Naive thymus-derived CD4-positive, alpha-beta T cell (primary cell): Measurements from ENCODE around the gene ATP4A. TPM values are rescaled to one million over a fixed set of nuclear protein-coding genes. Genes with fewer than 3 reads are reported as not detected.
A peak's percentile ranks its signal among the peaks of the same experiment; 100 is the strongest.

Source experiments
- ATAC-seq: fragments of 150-1000 bp; cut with Tn5 transposase; 2 replicates; pipeline ENCODE4 v1.10.0; 2021; ENCODE audit warnings: mild to moderate bottlenecking, moderate library complexity
- CTCF ChIA-PET: fragments of 350-600 bp; sonication (Branson Sonifier 250); formaldehyde crosslinking; loops from one replicate; lab custom pipeline; 2021; ENCODE audit warnings: antibody characterized with exemption; lab: Charles Lee
- POLR2A ChIA-PET: fragments of 350-600 bp; sonication (Branson Sonifier 250); formaldehyde crosslinking; loops from one replicate; lab custom pipeline; 2021; ENCODE audit warnings: antibody characterized with exemption, inconsistent platforms; lab: Charles Lee
- DNase-seq, 9 donors: peaks; one replicate each; pipeline versions ENCODE4 v3.0.0 to v3.0.0-alpha.2; 2020 to 2022; ENCODE audit warnings: mixed read lengths in 1 of 9
- H3K27ac ChIP-seq: one replicate; pipeline ENCODE4 v1.7.0; 2013; ENCODE audit warnings: mild to moderate bottlenecking, low read depth, low read length, moderate library complexity
- H3K27me3 ChIP-seq, 2 donors: one replicate each; pipeline ENCODE4 v1.7.0; 2013; ENCODE audit warnings: low read length in 2 of 2, mild to moderate bottlenecking in 2 of 2, moderate library complexity in 2 of 2; ENCODE audit not compliant: control insufficient read depth in 2 of 2, insufficient read depth in 2 of 2
- H3K36me3 ChIP-seq, 3 experiments: 1 replicate in 2 of 3; 2 replicates in 1 of 3; pipeline ENCODE4 v1.7.0; 2013; ENCODE audit warnings: low read length in 3 of 3, mild to moderate bottlenecking in 3 of 3, moderate library complexity in 1 of 3; ENCODE audit not compliant: insufficient read depth in 3 of 3, control insufficient read depth in 2 of 3
- H3K4me1 ChIP-seq, 2 donors: one replicate each; pipeline ENCODE4 v1.7.0; 2013; ENCODE audit warnings: low read length in 2 of 2, mild to moderate bottlenecking in 2 of 2, moderate library complexity in 1 of 2; ENCODE audit not compliant: control insufficient read depth in 2 of 2, insufficient read depth in 2 of 2
- H3K4me3 ChIP-seq: 2 replicates; pipeline ENCODE4 v1.7.0; 2013; ENCODE audit warnings: mild to moderate bottlenecking, low read length
- H3K9me3 ChIP-seq, 3 experiments: 1 replicate in 2 of 3; 2 replicates in 1 of 3; pipeline ENCODE4 v1.7.0; 2013; ENCODE audit warnings: low read length in 3 of 3; ENCODE audit not compliant: control insufficient read depth in 2 of 3
- H3K27ac Mint-ChIP-seq, 9 donors: one replicate each; pipeline ENCODE4 v1.8.0; 2020 to 2022; ENCODE audit warnings: mixed read lengths in 9 of 9, mild to moderate bottlenecking in 8 of 9, moderate library complexity in 5 of 9, inconsistent platforms in 2 of 9
- H3K27me3 Mint-ChIP-seq, 5 donors: one replicate each; pipeline ENCODE4 v1.8.0; 2021 to 2022; ENCODE audit warnings: mixed read lengths in 5 of 5, mild to moderate bottlenecking in 1 of 5
- H3K36me3 Mint-ChIP-seq, 5 donors: one replicate each; pipeline ENCODE4 v1.8.0; 2020 to 2022; ENCODE audit warnings: mixed read lengths in 5 of 5, mild to moderate bottlenecking in 3 of 5, inconsistent platforms in 1 of 5
- H3K4me1 Mint-ChIP-seq, 7 donors: one replicate each; pipeline ENCODE4 v1.8.0; 2020 to 2022; ENCODE audit warnings: mixed read lengths in 7 of 7, mild to moderate bottlenecking in 3 of 7, inconsistent platforms in 1 of 7
- H3K4me3 Mint-ChIP-seq, 10 donors: one replicate each; pipeline ENCODE4 v1.8.0; 2020 to 2022; ENCODE audit warnings: mild to moderate bottlenecking in 10 of 10, mixed read lengths in 10 of 10, moderate library complexity in 6 of 10, inconsistent platforms in 2 of 10
- H3K9me3 Mint-ChIP-seq, 11 donors: one replicate each; pipeline ENCODE4 v1.8.0; 2020 to 2022; ENCODE audit warnings: mixed read lengths in 11 of 11, mild to moderate bottlenecking in 4 of 11, inconsistent platforms in 1 of 11, moderate library complexity in 1 of 11
- intact Hi-C, 2 donors: fragments of 100-400 bp; cut with micrococcal nuclease; formaldehyde crosslinking; loops; one replicate each; pipeline ENCODE4 v1.15.1; 2023
- polyA plus RNA-seq, 2 donors: library from polyadenylated mRNA; unstranded; fragments of 300-500 nt; fragmentation: Illumina TruSeq; gene quantifications; one replicate each; pipeline ENCODE4 v1.2.3, GENCODE V29; 2021
- total RNA-seq, 6 experiments: library from RNA in 5 of 6; stranded (reverse) in 5 of 6; gene quantifications; 1 replicate in 5 of 6; 2 replicates in 1 of 6; pipeline ENCODE4 v1.2.3 and lab custom pipeline; 2021 to 2026

ATP4A gene
- total and polyA plus RNA-seq, 7 experiments from 2014 or later: not detected

DNA sequence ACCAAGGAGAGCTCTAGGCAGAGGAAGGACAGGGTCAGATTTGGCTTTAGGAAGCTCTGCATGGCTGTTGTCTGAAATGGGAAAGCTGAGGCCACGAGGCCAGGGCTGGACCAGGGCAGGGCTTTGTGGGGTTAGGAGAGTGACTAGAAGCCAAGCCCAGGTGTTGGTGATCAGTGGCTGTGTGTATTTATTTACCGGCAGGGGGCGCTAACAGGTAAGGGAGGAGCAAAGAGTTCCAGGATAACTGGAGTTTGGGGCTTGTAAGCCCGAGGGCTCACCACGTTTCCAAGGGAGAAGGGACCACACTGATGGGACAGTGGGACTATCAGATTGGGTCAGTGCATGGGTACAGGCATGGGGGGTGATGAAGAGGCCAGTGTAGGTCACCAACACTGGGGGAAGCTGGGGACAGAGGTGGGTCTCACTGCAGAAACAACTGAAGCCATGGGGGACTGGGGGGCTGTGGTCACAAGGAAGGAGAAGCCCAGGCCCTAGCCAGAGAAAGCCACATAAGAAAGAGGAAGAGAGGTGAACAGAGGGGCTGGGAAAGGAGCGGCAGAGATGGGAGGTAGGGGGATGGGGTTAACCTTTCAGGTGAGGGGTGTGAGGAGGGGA lies 14.2 kb downstream of the ATP4A start:
- Histone ChIP-seq H3K9me3 (no peaks in the 10 kb centered on the region), H3K4me3 (no peak overlapping the region), H3K36me3 (peaks cover 0 to 20% (median 0%) of the 10 kb centered on the region in 3 experiments), H3K4me1 (peaks cover 13 to 16% of the 10 kb centered on the region in 2 donors), H3K27me3 (no peaks in the 10 kb centered on the region), H3K27ac (no peak overlapping the region)
- Mint-ChIP-seq H3K27ac (peak overlapping the region in 6 of 9 donors; percentile 6 to 57 (median 28)), H3K4me3 (peak overlapping the region in 6 of 10 donors; percentile 1 to 78 (median 22)), H3K4me1 (peaks cover 24 to 38% (median 34%) of the 10 kb centered on the region in 7 donors), H3K9me3 (no peaks in the 10 kb centered on the region), H3K27me3 (no peaks in the 10 kb centered on the region), H3K36me3 (peaks cover 0 to 8% (median 0%) of the 10 kb centered on the region in 5 donors)
- intact Hi-C loops: loop anchor here (1.0 to 5.0 kb wide), 6 partner anchors 43 to 168 kb away; no protein-coding TSS in a partner anchor
- DNase-seq (peak; percentile 32 to 73 (median 59)), ATAC-seq (peak; percentile 30)
- ChIA-PET CTCF (interaction anchor here (0.6 to 1.4 kb wide), 6 partner anchors 17 to 143 kb away, joined by 3 to 5 read pairs (median 3); partner anchors contain the start of gene COX6B1), POLR2A (interaction anchor here (1.1 kb wide), 1 partner anchor 79 kb away, joined by 4 read pairs; no protein-coding TSS in a partner anchor)

DNA sequence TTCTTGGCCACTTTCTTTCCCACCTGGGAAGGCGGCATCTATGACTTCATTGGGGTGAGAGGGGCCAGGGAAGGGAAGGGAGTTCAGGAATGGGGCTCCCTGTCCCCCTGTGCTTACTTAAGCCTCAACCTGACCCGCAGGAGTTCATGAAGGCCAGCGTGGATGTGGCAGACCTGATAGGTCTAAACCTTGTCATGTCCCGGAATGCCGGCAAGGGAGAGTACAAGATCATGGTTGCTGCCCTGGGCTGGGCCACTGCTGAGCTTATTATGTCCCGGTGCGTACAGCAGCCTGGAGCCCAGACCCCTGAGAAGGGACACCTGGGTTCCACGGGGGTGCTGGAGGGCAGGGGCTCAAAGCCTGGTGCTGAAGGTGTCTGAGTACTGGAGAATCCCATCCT lies 16.9 kb downstream of the ATP4A start:
- Histone ChIP-seq H3K9me3 (no peaks in the 10 kb centered on the region), H3K27ac (peak overlapping the region; percentile 84)
- peak overlapping the region; percentile 79 to 93 (median 89) for H3K4me3 Mint-ChIP-seq

DNA sequence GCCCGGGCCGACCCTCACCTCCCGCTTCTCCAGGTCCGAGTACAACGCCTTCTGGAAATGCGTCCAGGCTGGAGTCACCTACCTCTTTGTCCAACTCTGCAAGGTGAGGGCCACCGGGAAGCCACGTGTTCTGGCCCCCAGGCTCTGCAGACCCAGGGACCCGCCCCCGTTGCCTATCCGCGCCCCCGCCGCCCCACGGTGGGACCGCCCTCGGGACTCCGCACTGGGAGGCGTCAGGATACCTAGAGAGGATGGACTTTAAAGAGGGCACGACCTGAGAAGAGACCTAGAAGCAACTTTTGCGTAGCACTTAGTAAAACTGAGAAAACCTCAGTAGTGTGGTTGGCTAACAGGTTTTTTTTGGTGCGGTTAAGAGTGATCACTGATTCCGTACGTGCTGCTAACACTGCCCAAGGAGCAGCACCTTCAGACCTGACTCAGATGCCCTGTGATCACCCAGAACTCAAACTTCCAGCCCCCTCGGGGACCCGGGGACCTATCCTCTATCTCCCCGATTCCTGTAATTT lies 17.5 kb downstream of the ATP4A start:
- no peaks in the 10 kb centered on the region for H3K27me3 ChIP-seq
- CTCF ChIA-PET: no interaction called here
- peak overlapping the region; percentile 78 for H3K4me3 ChIP-seq
- Mint-ChIP-seq H3K27me3 (no peaks in the 10 kb centered on the region), H3K36me3 (peaks cover 0 to 8% (median 0%) of the 10 kb centered on the region in 5 donors), H3K4me1 (peaks cover 27 to 39% (median 35%) of the 10 kb centered on the region in 7 donors), H3K4me3 (peak overlapping the region; percentile 79 to 93 (median 89)), H3K9me3 (no peaks in the 10 kb centered on the region), H3K27ac (peak overlapping the region; percentile 25 to 92 (median 82))
- intact Hi-C loops: loop anchor here (1.0 to 5.0 kb wide), 9 partner anchors 46 to 385 kb away; partner anchors contain the start of genes HAUS5 (in 2 of the 2) and COX6B1 (in 1 of the 2)
- POLR2A ChIA-PET: no interaction called here
- peaks cover 0 to 17% (median 0%) of the 10 kb centered on the region in 3 experiments for H3K36me3 ChIP-seq
- ATAC-seq (peak; percentile 65), DNase-seq (peak in 3 of 9 donors; percentile 15 to 77 (median 41))
- H3K4me1 ChIP-seq: peaks cover 13 to 16% of the 10 kb centered on the region in 2 donors
- no peaks in the 10 kb centered on the region for H3K9me3 ChIP-seq
- H3K27ac ChIP-seq: peak overlapping the region; percentile 84

More for the DNA sequence above, 16.9 kb downstream of the ATP4A start:
- H3K36me3 ChIP-seq: peaks cover 0 to 20% (median 0%) of the 10 kb centered on the region in 3 experiments
- peak overlapping the region; percentile 78 for H3K4me3 ChIP-seq
- no peaks in the 10 kb centered on the region for H3K9me3 Mint-ChIP-seq
- no peaks in the 10 kb centered on the region for H3K27me3 ChIP-seq
- ChIA-PET POLR2A (interaction anchor here (0.6 kb wide), 2 partner anchors 226 to 868 kb away, joined by 3 read pairs; no protein-coding TSS in a partner anchor), CTCF (no interaction called here)
- intact Hi-C loops: loop anchor here (5.0 kb wide), 2 partner anchors 46 to 146 kb away; no protein-coding TSS in a partner anchor
- peaks cover 0 to 8% (median 0%) of the 10 kb centered on the region in 5 donors for H3K36me3 Mint-ChIP-seq
- H3K27ac Mint-ChIP-seq: peak overlapping the region in 8 of 9 donors; percentile 25 to 92 (median 80)
- peaks cover 27 to 39% (median 35%) of the 10 kb centered on the region in 7 donors for H3K4me1 Mint-ChIP-seq
- H3K4me1 ChIP-seq: peaks cover 13 to 16% of the 10 kb centered on the region in 2 donors
- no peaks in the 10 kb centered on the region for H3K27me3 Mint-ChIP-seq
- DNase-seq (no peak), ATAC-seq (no peak)

DNA sequence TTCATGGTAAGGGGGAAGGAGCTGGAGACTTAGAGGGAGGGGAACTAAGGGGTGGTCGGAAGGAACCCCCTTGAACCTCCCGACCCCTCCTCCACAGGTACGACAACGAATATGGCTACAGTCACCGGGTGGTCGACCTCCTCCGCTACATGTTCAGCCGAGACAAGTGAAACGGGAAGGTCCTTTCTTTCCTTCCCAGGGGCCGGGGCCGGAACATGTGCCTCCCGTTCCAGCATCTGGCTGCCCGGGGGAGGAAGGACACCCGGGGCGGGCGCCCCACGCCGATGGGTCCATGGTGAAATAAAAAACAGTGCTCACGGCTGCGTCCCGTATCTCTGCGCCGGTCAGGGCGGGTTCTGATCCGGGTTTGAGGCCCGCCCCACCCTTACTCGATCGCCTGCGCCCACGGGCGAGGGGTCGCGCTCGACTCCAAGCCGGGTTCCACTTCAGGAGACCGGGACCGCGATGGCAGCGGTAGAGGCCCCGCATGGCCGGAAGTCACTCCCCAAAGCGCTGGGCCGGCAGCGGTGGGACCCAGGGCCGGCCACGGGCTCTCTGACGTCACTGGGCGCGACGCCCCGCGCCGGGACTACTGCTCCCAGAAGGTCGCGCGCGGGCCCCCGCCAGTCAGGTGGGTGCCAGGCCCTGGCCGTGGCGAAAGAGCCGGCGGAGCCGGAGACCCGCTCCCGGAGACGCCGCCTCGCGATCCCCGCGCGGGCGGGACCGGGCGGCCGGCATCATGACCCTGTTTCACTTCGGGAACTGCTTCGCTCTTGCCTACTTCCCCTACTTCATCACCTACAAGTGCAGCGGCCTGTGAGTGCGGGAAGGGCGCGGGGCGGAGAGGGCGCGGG lies 18.2 kb downstream of the ATP4A start, which contains the start of gene TMEM147:
TMEM147 (plus strand) TSS at position 626 of the 854 bp plus-strand sequence; CDS start at position 740, 114 bp downstream.
- Mint-ChIP-seq H3K4me3 (peak within 1 kb of the TSS; percentile 79 to 93 (median 89)), H3K9me3 (no peaks in the 10 kb centered on the region), H3K4me1 (peaks cover 27 to 41% (median 38%) of the 10 kb centered on the region in 7 donors), H3K36me3 (peaks cover 0 to 8% (median 0%) of the 10 kb centered on the region in 5 donors), H3K27me3 (no peaks in the 10 kb centered on the region), H3K27ac (peak within 1 kb of the TSS; percentile 52 to 96 (median 90))
- peaks cover 13 to 16% of the 10 kb centered on the region in 2 donors for H3K4me1 ChIP-seq
- no peaks in the 10 kb centered on the region for H3K9me3 ChIP-seq
- ChIA-PET CTCF (no interaction called here), POLR2A (interaction anchor here (0.6 to 0.8 kb wide), 2 partner anchors 290 to 554 kb away, joined by 3 read pairs; no protein-coding TSS in a partner anchor)
- ATAC-seq: peak; percentile 91
- DNase-seq: peak; percentile 60 to 90 (median 69)
- H3K27ac ChIP-seq: peak within 1 kb of the TSS; percentile 84
- intact Hi-C loops: loop anchor here (1.0 to 5.0 kb wide), 9 partner anchors 47 to 386 kb away; partner anchors contain the start of genes HAUS5 (in 2 of the 2) and COX6B1 (in 1 of the 2)
- peaks cover 0 to 13% (median 0%) of the 10 kb centered on the region in 3 experiments for H3K36me3 ChIP-seq
- H3K4me3 ChIP-seq: peak within 1 kb of the TSS; percentile 78
- no peaks in the 10 kb centered on the region for H3K27me3 ChIP-seq

DNA sequence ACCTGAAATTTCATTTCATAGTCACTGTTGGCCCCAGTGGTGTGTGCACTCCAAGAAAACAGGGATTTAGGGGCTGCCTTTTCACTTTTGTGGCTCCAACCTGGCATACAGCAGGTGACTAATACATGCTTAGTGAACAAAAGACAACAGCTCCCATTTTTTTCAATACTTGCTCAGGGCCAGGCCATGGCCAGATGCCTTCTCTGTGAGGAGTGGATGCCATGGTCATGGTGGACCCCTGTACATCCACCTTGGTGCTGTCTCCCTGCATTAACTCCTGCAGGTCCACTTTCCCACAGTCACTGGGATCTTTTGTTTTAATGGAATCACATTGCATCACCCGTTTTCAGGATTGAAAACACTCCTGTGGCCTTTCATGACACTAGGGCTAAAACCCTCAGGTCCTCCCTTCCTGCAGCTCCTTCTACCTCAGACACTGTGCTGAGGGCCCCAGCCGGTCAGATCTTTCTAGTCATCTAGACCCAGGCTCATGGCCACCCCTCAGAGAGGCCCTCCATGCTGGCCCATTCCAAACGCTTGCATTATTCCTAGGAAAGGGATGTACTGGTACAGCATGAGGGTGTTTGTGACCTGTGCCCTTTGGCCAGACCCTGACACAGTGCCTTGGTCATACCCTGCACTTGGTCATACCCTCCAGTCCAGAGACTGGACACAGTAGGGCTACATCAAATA lies 19.2 kb downstream of the ATP4A start:
- Mint-ChIP-seq H3K27ac (peak overlapping the region; percentile 52 to 96 (median 89)), H3K9me3 (no peaks in the 10 kb centered on the region), H3K4me3 (peak overlapping the region; percentile 79 to 93 (median 89)), H3K27me3 (no peaks in the 10 kb centered on the region), H3K36me3 (peaks cover 0 to 8% (median 0%) of the 10 kb centered on the region in 5 donors), H3K4me1 (peaks cover 26 to 40% (median 37%) of the 10 kb centered on the region in 7 donors)
- intact Hi-C loops: loop anchor here in 1 of 2 donors (2.0 kb wide), 1 partner anchor 101 kb away; no protein-coding TSS in a partner anchor
- ChIA-PET POLR2A (interaction anchor here (0.8 kb wide), 1 partner anchor 553 kb away, joined by 3 read pairs; no protein-coding TSS in a partner anchor), CTCF (no interaction called here)
- Histone ChIP-seq H3K4me3 (peak overlapping the region; percentile 78), H3K36me3 (peaks cover 0 to 13% (median 0%) of the 10 kb centered on the region in 3 experiments), H3K9me3 (no peaks in the 10 kb centered on the region), H3K27ac (peak overlapping the region; percentile 84), H3K4me1 (peaks cover 13 to 16% of the 10 kb centered on the region in 2 donors), H3K27me3 (no peaks in the 10 kb centered on the region)
- no peak for ATAC-seq
- no peak for DNase-seq
